ENCODE data around the gene TAS2R50. TPM values are rescaled to one million over a fixed set of nuclear protein-coding genes. Genes with fewer than 3 reads are reported as not detected.

Gene TAS2R50
- total and polyA plus RNA-seq, 10 of the 15 experiments (the other 5 are each of a cell fraction or from before 2014, with no cell fraction given) = 0.33 to 3.2 (median 1.6) TPM; not detected in 5

GRCh38 chr12:10967409-10967808, 19.3 kb downstream of the TAS2R50 start:
- no peaks in the 10 kb centered on the region for H3K9me3 ChIP-seq (replicated peaks; ENCODE audit: control insufficient read depth, insufficient read depth, low read length)
- ChIA-PET CTCF (interaction anchor here (0.9 kb wide), 1 partner anchor 10 kb away, joined by 3 read pairs; no protein-coding TSS in a partner anchor), SMC1A (ENCODE audit: uncharacterized antibody, unreplicated experiment) (no interaction called here), RAD21 (ENCODE audit: unreplicated experiment) (no interaction called here), POLR2A (no interaction called here)
- no peak overlapping the region for H3K27ac ChIP-seq (ENCODE audit: control insufficient read depth, insufficient read depth)
- H3K9ac ChIP-seq (ENCODE audit: control insufficient read depth, insufficient read depth, low read length) = no peak overlapping the region
- H3K4me3 ChIP-seq = no peak overlapping the region
- FAIRE-seq (no peak), ATAC-seq (no peak), DNase-seq (ENCODE audit: low read depth, low spot score) (no peak)
- 83% methylated on average over 2 of the region's 2 CpGs for WGBS (ENCODE audit: insufficient coverage, insufficient replicate concordance, low lambda C conversion rate, missing lambda C conversion rate)
- no peaks in the 10 kb centered on the region for H3K27me3 ChIP-seq (replicated peaks in 1 of 2; ENCODE audit: control insufficient read depth in 2 of 2, insufficient read depth in 2 of 2, low read length in 1 of 2)
- no peaks in the 10 kb centered on the region for H3K4me1 ChIP-seq (ENCODE audit: control insufficient read depth, insufficient read depth, low read length)
- TF ChIP-seq MAX (IDR thresholded peaks at IDR 0.05; ENCODE audit: low read depth, low read length) (no peak), PML (IDR thresholded peaks at IDR 0.05; ENCODE audit: low read length) (no peak), SMC3 (IDR thresholded peaks at IDR 0.05; ENCODE audit: borderline replicate concordance, low read length) (no peak), SMAD5 (IDR thresholded peaks at IDR 0.05; ENCODE audit: low read depth) (no peak), TCF3 (IDR thresholded peaks at IDR 0.05; ENCODE audit: borderline replicate concordance, insufficient read depth, low read depth, low read length) (no peak), POLR2A (IDR thresholded peaks at IDR 0.05; ENCODE audit: low read depth, low read length) (no peak), CTCF (IDR thresholded peaks at IDR 0.05 in 2 of 3, conservative IDR thresholded peaks at IDR 0.05 in 1 of 3; ENCODE audit: control insufficient read depth in 2 of 3, extremely low read depth in 1 of 3, insufficient read depth in 1 of 3, low read depth in 3 of 3, low read length in 3 of 3) (no peak), TCF12 (IDR thresholded peaks at IDR 0.05; ENCODE audit: low read depth, low read length) (no peak), NKRF (conservative IDR thresholded peaks at IDR 0.05) (no peak)
- in situ Hi-C loops (cut with MboI) = no loop called here
- H2AFZ ChIP-seq (ENCODE audit: control insufficient read depth, low read depth, low read length) = no peak overlapping the region
- no peaks in the 10 kb centered on the region for H3K36me3 ChIP-seq (ENCODE audit: control insufficient read depth in 2 of 2, insufficient read depth in 2 of 2, low read length in 1 of 2)
- no TSS peak for BruUV-seq (replicated peaks)
- intact Hi-C loops (cut with micrococcal nuclease; ENCODE audit: unreplicated experiment) = loop anchor here (10.0 kb wide), 1 partner anchor 227 kb away; no protein-coding TSS in a partner anchor
- no peaks in the 10 kb centered on the region for H3K79me2 ChIP-seq (ENCODE audit: control insufficient read depth, insufficient read depth, low read length)
- H3K4me2 ChIP-seq (ENCODE audit: control insufficient read depth, insufficient read depth) = no peak overlapping the region
- no peaks in the 10 kb centered on the region for H4K20me1 ChIP-seq (ENCODE audit: control insufficient read depth, insufficient read depth)

Data from GM12878 (cell line).